HG03520 (cell line): ENCODE data around the gene ELMO3.

Source experiments
- ATAC-seq: cut with Tn5 transposase; IDR thresholded peaks from one replicate; pipeline ENCODE4 v1.9.1; 2021; ENCODE audit warnings: mild to moderate bottlenecking, moderate library complexity; ENCODE audit not compliant: unreplicated experiment

The ELMO3 gene

DNA sequence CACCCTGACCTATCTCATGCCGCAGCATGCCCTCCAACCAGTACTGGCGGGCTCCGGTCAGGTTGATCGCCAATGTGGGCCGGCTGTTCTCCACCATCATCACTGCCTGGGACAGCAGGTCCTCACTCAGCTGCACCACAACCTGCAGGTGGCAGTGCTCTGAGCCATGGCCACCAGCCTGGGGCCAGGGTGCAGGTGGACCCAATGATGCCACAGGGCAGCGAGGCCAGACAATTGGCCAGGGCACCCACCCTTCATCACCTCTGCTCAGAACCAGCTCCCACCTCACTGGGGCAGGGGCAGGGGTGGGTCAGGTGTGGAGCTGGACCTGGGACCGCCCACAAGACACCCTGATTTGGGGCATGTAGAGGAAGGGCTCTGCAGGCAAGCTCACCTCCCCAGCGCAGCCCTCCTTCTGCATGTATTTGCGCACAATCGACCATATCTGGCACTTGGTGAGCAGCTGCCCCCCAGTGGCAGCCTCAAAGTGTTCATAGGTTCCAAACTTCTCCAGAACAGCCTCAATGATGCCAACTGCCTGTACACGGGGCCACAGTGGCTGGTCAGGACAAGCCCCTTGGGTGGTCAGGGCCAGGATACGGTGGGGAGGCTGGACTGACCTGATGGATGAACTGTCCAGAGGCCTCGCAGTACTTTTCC, 19.4 kb upstream of the ELMO3 start:
- ATAC-seq = no peak

DNA sequence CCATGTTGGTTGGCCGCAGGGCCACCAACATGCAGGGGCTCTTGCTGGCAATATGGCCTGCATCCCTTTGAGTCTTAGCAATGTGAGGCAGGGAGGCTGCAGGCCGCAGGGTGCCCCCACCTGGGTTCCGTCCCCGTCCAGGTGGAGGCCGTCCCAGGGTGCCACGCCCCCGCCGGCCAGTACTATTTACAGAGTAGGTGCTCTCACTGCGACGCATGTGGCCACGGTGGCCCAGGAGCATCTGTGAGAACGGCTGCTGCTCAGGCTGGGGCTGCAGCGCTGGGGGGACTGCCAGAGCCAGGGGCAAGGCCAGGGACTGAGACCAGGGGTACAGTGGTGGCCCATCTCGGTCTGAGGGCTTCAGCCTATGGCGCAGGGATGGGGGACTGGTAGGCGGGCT, 18.8 kb upstream of the ELMO3 start:
- no peak for ATAC-seq

DNA sequence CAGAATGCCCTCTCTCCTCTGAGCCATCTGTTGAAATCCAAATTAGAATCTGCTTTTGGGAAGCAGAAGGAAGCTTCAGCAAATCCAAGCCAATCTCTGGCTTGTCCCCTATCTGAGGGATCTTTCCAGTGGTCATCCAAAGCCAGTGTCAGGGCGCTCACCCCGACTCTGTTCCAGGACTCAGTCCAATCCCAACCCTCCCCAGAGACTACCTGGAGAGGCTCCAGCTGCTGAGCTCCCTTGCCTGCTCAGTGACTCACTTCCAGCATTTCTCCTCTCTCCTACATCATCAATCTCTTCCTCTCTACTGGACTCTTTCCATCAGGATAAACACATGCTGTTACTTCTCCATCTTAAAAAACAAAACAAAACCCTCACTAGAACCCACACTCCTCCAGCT, 17.6 kb upstream of the ELMO3 start:
- no peak for ATAC-seq

DNA sequence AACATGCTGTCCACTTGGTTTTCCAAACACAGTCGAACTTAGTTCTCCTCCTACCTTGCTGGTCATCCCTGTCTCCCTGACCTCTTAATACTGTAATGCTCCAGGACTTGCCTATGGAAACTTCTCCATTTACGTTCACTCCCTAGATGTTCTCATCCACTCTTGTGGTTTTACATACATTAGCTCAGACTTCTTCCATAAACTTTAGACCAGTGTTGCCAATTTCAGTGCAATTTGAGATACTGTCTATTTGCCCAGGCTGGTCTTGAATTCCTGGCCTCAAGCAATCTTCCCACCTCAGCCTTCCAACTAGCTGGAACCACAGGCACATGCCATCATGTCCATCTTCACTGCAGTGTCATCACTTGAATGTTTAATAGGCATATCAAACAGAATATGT, 16.6 kb upstream of the ELMO3 start:
- no peak for ATAC-seq

DNA sequence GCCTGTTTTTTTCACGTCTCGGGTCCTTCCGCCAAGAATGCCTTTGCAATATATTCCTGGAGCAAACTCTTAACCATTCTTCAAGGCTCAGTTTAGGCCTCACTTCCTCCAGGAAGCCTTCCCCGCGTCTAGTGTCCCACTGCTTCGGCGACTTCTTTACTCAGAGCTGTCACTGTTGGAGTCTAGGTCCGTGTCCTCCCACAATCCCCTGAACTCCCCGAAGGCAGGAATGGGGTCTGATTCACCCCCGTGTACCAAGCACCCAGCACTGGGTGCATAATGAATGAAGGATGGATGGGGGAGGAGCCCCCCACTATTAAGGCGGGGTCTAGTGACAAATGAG, 15.7 kb upstream of the ELMO3 start:
- ATAC-seq = no peak

DNA sequence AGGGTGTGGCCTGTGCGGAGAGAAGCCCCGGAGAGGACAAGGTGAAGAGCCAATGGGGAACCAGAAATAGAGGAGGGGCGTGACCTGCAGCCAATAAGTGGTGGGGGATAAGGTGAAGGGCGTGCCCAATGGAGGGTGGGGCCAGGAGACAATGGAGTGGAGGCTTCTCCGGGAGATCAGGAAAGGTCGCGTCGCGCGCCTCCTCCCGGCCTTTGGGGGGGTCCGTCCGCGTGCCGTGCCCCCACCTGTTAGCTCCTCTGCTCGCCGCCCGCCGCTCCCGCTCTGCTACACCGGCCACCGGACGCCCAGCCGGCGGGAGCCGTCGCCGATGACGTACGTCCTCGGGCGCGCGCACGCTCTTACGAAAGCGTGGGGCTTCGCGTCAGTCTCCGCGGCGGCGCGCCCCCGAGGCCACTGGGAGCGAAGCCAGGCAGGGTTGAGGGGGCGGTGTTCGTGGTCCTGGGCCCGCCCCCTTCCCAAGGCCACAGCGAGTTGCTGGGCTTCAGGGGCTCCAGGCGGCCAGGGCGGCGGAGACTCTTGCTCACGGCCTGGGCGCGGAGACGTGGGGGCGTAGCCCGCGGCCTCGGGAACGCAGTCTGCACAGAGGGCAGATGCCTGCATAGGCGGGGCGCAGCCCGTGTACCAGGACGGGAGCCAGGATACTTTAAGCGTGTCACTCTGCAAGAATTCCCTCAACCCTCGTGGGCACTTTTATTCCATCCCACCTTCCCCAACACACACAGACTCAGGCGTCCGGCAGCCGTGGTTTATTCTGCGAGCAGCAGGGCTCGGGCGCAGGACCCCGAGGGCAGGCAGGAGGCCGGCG, 15.1 kb upstream of the ELMO3 start, which contains the start of gene MATCAP1:
Gene MATCAP1 (minus strand): TSS at position 337 of the 826 bp plus-strand sequence. CDS start 3,353 bp downstream, outside the sequence.
- peak; percentile 84 for ATAC-seq

DNA sequence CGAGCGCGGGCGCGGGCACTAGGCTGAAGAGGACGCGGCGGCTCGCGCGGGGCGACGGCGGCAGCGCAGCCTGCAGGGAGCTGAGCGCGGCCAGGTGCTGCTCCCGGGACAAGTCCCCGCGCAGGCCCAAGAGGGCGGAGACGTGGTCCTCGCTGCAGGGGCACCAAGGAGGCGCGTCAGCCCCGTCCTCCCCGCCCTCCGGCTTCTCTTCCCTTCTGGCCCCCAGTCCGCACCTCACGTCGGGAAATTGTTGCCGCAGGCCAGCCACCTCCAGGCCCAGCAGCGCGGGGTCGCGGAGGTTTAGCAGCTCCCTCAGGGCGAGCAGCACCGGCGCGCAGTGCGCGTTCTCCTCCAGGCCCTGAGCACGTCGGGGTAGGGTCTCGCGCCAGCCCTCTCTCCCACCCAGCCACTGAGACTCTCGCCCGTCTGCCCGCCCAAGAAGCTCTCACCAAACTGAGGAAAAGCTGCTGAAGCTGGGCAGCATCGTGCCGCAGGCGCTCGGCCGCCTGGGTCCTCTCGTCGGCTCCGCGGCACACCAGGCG, 14.4 kb upstream of the ELMO3 start:
- no peak for ATAC-seq

DNA sequence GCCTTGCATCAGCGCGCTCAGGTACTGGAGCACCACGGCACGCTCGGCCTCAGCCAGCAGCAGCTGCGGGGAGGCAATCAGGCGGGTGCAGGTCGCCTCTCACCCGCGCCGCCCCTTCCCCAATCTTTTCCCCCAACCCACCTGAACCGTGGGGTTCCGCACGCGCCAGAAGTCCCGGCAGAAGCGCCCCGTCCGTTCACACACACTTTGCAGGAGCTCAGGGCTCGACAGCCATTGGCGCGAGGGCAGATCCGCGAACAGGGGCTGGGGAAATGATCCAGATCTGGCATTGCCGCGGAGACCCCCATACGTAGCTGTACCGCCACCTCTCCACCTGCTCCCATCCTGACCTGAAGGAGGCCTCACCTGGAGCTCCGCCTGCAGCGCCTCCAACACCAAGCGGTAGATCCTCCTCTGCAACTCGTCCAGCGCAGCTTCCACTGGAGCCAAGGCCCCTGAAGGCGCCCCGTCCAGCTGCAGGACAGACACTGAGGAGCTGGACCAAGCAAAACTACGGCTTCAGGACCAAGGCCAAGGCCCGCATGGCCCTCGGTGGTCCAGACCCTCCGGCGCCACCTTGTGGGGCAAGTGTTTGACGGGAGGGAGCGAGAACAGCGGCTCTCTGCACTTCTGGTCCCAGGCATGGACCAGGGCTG, 13.8 kb upstream of the ELMO3 start:
- no peak for ATAC-seq

DNA sequence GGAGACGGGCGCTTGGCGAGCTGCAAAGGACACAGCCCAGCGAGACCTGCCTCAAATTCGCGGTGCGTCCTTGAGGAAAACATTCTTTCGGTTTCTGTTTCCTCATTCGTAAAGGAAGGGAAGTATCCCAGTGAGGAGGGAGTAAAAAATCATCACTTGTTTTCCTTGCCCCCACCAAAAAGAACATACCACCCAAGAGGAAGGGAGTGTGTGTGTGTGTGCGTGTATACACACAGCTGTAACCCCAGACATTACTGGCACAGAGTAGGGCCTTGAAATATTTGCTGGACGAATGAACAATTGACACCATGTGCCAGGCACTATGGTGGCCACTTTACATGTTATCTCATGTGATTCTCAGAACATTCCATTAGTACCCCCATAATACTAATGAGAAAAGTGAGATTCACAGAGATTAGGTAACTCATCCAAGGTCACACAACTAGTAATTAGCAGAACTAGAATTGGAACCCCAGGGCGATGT, 13.2 kb upstream of the ELMO3 start:
- ATAC-seq = no peak

DNA sequence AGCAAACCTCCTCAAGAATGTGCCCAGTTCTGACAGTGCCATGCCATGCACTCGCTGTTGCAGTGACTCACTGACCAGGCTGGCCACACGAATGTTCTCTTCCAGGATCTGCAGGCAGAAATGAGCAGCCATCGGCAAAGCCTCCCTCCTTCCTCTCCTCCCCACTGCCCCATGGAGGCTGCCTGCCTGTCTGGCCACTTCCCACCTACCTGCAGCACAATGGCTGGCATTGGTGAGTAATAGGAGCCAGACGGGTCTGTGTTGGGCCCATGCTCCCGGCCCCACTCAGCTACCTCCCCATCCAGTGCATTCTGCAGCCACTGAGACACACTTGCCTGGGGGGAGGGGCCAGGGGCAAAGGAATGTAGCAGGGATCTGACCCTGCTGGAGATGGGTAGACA, 12.4 kb upstream of the ELMO3 start:
- ATAC-seq = no peak

DNA sequence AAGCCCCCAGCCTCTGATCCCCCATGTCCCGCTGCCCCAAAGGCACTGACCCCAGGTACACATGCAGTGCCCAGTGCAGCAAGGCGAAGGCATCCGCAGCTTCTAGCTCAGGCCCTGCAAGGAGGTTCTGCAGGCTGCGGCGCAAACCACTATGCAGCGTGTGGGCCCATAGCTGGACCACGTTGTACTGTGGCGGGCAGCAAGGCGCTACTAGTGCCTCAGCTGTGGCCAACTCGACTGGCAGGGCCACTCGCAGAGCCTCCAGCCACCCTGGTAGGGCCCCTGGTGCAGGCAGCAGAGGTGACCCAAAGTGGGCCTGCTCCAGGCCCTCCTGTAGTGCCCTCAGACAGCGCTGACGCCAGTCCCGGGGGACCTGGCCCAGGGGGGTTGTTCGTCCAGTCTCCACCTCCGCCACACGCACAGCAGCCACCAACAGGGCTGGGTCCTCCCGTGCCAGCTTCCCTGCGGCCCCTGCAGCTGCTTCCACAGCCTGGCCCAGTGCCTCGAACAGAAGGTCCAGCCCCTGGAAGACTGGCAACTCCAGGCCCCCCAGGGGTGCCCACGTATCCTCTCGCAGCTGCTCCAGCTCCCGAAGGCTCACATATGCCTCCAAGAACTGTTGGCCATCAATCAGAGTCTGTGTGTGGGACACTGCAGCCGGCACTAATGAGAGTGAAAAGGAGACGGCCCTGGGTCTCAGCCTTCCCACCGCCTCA, 11.6 kb upstream of the ELMO3 start:
- no peak for ATAC-seq

DNA sequence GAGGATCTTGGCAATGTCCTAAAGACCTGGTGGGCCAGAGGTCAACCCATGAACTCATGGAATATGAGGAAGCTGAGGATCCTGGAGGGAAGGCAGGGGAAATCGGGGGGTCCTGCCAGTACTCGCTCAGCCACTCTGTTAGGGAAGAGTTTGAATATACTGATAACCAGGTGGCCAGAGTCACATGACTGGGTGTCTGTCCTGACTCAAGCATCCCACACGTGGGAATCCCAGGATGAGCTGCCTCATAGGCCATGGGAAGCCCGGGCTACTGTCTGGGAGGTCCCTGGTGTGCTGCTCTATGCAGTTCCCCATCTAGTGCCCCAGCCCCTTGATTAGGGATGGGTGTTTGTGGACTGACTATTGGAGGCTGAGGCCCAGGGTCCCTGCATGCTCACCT, 10.6 kb upstream of the ELMO3 start:
- no peak for ATAC-seq

DNA sequence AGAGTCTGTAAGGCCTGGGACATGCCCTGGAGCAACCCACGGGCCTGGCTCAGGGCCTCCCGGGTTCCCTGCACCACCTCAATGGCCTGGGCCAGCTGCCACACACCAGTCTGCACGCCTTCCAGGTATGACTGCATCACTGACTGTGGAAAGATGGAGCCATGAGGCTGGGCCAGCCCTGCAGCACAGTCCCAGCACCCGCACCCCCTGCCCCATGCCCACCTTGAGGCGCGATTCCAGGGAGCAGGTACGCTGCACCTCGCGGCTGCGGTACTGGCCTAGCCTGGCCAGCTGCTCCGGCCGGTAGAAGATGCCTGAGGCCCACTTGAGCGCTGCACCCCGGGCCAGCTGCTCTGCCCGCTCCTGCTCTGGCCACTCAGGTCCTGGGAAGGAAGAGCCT, 10.1 kb upstream of the ELMO3 start:
- ATAC-seq = no peak

DNA sequence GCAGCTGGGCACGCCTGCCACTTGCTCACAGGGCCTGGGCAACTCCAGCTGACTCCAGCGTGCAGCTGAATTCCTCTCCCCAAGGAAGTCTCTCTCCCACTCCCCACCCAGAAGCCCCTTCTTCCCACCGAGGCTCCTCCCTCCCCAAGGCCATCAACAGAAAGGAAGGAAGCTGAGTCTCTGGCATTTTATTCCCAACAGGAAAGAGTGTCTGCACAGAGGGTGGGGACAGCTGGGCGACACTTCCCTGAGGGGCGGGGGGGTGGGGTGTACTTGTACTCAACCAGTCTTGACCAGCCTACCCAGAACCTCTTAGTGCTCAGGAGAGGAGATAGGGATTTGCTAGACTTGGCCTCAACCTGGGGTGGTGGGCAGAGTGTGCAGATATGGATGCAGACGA, 8.9 kb upstream of the ELMO3 start, which contains the start of gene EXOC3L1:
Gene EXOC3L1 (minus strand): TSS at position 96 of the 400 bp plus-strand sequence. CDS start 460 bp downstream, outside the sequence.
- ATAC-seq = no peak

DNA sequence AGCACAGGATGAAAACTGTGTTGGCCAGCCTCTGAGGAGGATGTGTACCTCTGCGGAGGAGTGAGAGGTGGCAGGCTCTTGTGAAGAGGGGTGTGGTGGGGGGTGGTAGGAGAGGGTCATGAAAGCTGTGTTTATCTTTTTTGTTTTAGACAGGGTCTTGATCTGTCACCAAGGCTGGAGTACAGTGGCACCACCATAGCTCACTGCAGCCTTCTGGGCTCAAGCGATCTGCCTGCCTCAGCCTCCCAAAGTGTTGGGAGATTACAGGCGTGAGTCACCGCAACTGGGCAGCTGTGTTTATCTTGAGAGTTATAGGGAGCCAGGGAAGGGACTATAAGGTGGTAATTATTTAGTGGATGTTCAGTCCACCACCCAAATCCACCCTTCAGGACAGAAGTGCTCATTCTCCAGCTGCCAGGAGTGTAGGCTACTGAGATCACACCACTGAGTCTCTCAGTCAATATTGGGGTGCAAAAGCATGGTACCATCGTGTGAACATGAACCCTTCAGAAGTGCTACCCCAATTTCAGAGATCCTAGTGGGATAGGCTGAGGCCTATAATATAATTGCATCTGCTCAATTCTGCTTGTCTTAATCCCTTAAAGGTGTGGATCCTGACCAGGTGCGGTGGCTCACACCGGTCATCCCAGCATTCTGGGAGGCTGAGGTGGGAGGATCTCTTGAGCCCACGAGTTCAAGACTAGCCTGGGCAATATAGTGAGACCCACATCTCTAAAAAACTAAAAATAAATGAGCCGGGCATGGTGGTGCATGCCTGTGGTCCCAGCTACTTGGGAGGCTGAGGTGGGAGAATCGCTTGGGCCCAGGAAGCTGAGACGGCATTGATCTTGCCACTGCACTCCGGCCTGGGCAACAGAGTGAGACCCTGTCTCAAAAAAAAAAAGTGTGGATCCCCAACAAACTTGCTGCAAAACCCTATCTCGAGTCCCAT, 8.2 kb upstream of the ELMO3 start:
- no peak for ATAC-seq

DNA sequence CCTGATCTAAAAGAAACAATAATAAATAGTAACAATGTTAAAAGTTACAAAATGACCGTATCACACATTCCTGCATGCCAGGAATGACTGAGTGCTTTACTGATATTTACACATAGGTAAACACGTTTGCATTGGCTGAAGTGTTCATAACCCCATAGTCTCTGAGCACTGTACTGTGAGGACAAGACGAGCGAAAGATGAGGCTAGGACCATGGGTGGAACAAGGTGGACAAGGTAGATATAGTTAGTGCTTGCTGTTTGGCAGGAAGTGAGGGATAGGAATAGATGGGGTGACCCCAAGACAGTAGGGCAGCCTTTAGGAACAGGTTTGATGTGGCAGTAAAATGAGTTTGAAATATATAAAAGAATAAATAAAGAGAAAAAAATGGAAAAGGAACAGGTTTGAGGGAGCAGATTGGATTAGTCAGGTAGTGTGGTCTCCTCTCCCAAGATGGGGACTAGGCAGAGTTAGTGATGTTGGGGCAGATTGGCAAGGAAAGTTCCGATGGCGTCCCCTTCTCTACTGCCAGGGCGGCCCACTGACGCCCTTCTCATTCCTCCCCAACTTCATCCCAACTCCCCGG, 7.4 kb upstream of the ELMO3 start:
- ATAC-seq = no peak

DNA sequence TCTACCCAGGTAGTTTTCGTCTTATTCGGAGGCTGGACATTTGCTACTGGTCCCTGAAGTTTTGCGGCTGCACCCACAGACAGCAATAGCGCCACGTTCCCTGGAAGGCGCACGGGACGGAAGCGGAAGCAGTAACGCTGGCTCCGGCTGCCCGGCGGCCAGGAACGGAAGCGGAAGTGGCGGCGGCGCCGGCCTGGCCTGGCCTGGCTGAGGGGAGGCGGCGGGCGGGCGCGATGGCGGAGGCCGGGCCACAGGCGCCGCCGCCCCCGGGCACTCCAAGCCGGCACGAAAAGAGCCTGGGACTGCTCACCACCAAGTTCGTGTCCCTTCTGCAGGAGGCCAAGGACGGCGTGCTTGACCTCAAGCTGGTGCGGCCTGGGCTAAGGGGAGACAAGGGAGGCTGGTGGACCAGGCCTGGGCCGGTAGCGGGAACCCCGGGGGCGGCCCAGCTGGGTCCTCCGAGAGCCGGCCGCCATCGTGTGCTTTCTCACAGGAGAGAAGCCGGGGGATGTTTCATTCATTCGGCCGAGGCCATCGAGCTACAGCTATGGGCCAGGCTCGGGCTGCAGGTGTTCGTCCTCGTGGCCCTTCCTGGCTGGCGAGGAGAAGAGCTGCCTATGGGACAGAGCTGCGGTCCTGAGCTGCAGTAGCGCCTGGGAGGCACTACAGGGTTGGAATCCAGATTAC, 6.8 kb upstream of the ELMO3 start, which contains the start of gene E2F4:
Gene E2F4 (plus strand): TSS at position 161 of the 687 bp plus-strand sequence. CDS start 73 bp downstream, at position 234.
- peak; percentile 76 for ATAC-seq

DNA sequence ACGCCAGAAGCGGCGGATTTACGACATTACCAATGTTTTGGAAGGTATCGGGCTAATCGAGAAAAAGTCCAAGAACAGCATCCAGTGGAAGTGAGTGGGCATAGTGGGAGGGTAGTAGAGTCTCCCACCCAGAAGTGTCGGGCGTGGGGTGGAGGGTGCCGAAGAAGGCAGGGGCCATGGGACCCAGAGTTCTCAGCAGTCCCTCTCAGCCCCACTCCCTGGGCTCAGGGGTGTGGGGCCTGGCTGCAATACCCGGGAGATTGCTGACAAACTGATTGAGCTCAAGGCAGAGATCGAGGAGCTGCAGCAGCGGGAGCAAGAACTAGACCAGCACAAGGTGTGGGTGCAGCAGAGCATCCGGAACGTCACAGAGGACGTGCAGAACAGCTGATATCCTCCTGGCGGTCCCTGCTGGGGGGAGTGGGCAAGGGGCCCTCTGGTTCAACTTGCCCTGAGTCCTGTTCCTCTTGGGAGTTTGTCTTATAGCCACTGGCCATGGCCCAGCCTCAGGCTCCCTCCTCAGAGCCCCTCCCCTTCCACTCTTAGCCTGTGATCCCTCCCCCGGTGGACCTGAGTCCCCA, 6.1 kb upstream of the ELMO3 start:
- no peak for ATAC-seq
